22Rv1 (cell line): Measurements from ENCODE around the gene SERTM1.

Experiments used
- CTCF ChIP-seq: fragments of 450-650 bp; IDR thresholded peaks from 2 replicates; pipeline ENCODE4 v1.5.1; 2017; ENCODE audit warnings: mild to moderate bottlenecking
- ZFX ChIP-seq: fragments of 450-650 bp; IDR thresholded peaks from 2 replicates; pipeline ENCODE4 v1.6.1; 2017; ENCODE audit warnings: antibody characterized with exemption, borderline replicate concordance

GRCh38 chr13:36666477-36667229 lies 7.2 kb upstream of the SERTM1 start:
- TF ChIP-seq CTCF (no peak), ZFX (no peak)
